Mesothelial cell of epicardium (in vitro differentiated cells): ENCODE data around the gene ANKRD45. TPM values are rescaled to one million over a fixed set of nuclear protein-coding genes. Genes with fewer than 3 reads are reported as not detected.
"Not testable (repeated sequence)": the region's sequence is repeated elsewhere in the genome, so short reads cannot be mapped to it uniquely, and the experiment has no call there.

Source experiments
- DNase-seq, 2 experiments: peaks; one replicate each; pipeline ENCODE4 v3.0.0; 2021; ENCODE audit warnings: low spot score in 2 of 2; ENCODE audit not compliant: unreplicated experiment in 2 of 2
- H3K27ac Mint-ChIP-seq: 2 replicates; pipeline ENCODE4 v1.8.0; 2021; ENCODE audit warnings: mixed read lengths
- H3K27me3 Mint-ChIP-seq: 2 replicates; pipeline ENCODE4 v1.8.0; 2021; ENCODE audit warnings: low read depth, mixed read lengths
- H3K36me3 Mint-ChIP-seq: 2 replicates; pipeline ENCODE4 v1.8.0; 2021; ENCODE audit warnings: mixed read lengths
- H3K4me1 Mint-ChIP-seq: 2 replicates; pipeline ENCODE4 v1.8.0; 2021; ENCODE audit warnings: mixed read lengths
- H3K4me3 Mint-ChIP-seq: 2 replicates; pipeline ENCODE4 v1.8.0; 2021; ENCODE audit warnings: mild to moderate bottlenecking, moderate library complexity, mixed read lengths
- H3K9me3 Mint-ChIP-seq: 2 replicates; pipeline ENCODE4 v1.8.0; 2021; ENCODE audit warnings: mixed read lengths
- CTCF ChIP-seq: fragments of 200-600 bp; sonication (generic); IDR thresholded peaks from one replicate; pipeline ENCODE4 v1.5.0; 2021; ENCODE audit warnings: antibody characterized with exemption; ENCODE audit not compliant: unreplicated experiment
- total RNA-seq: library from RNA; stranded (reverse); gene quantifications from 3 replicates; pipeline ENCODE4 v1.2.1, GENCODE V29; 2021

ANKRD45 gene
- total RNA-seq, 1 donor from 2014 or later, result 0.60 TPM

DNA sequence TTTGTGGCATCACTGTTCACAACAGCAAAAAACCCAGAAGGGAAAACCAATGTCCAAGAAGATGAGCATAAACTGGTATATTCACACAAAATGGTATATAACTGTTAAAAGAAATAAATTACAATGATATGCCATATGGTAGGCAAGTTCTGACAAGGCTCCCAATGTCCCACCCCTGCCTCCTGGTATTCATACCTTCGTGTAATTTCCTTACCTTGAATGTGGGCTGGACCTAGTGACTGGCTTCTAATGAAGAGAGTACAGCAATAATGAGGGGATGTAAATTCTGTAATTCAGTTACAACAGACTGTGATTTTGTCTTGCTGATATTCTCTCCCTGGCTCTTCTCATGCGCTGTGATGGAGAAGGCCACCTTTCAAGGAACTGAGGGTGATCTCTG, 9.3 kb downstream of the ANKRD45 start:
- DNase-seq, result no peak
- Mint-ChIP-seq H3K9me3 (peaks cover 8% of the 10 kb centered on the region), H3K27ac (no peak overlapping the region), H3K27me3 (no peaks in the 10 kb centered on the region), H3K4me1 (no peaks in the 10 kb centered on the region), H3K36me3 (no peaks in the 10 kb centered on the region), H3K4me3 (no peak overlapping the region)
- no peak for TF ChIP-seq CTCF

GRCh38 chr1:173648880-173649605, 20.6 kb downstream of the ANKRD45 start:
- TF ChIP-seq CTCF, result no peak
- no peak for DNase-seq
- Mint-ChIP-seq H3K36me3 (no peaks in the 10 kb centered on the region), H3K27me3 (peaks cover 5% of the 10 kb centered on the region), H3K9me3 (peaks cover 16% of the 10 kb centered on the region), H3K4me3 (no peak overlapping the region), H3K4me1 (no peaks in the 10 kb centered on the region), H3K27ac (no peak overlapping the region)

GRCh38 chr1:173646656-173647055, 23.0 kb downstream of the ANKRD45 start:
- H3K4me3 Mint-ChIP-seq, result no peak overlapping the region
- H3K36me3 Mint-ChIP-seq, result no peaks in the 10 kb centered on the region
- H3K27me3 Mint-ChIP-seq, result peaks cover 4% of the 10 kb centered on the region
- H3K27ac Mint-ChIP-seq, result no peak overlapping the region
- no peak for TF ChIP-seq CTCF
- H3K4me1 Mint-ChIP-seq, result no peaks in the 10 kb centered on the region
- H3K9me3 Mint-ChIP-seq, result peaks cover 8% of the 10 kb centered on the region
- no peak for DNase-seq

DNA sequence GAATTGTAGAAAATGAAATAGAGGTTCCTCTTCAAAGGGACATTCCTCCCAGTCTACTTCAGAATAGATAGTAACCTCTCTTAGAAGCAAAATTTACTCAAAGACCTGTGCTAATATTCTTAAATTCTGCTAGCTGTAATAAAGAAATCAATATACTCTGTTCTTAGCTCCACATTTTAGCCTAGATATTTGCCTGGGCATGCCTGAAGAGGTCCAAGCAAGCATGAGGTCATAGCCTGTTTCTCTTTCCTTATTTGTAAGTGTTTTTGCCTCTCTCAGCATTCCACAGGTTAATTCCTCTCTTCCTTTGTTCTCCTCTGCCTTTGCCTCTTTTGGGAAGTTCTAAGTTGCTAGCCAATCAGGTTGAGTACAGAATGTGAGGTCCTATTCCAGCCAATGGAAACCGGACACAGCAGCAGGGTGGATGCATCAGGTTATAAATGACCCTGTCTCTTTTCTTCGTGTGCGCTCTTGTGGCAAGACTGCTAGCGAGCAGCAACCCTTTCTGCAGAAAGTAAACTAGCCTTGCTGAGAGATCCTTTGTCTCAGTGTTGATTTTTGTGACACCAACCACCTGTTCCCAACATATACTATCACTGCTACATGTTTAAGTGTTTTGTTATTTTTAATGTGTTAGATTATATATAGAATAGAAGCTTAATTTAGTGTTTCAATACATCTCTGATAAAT, 27.1 kb downstream of the ANKRD45 start:
- H3K9me3 Mint-ChIP-seq, H3K4me3 Mint-ChIP-seq, DNase-seq, H3K27ac Mint-ChIP-seq, H3K27me3 Mint-ChIP-seq, H3K36me3 Mint-ChIP-seq, H3K4me1 Mint-ChIP-seq: not testable (repeated sequence)

GRCh38 chr1:173639102-173639501, 30.5 kb downstream of the ANKRD45 start:
- H3K4me3 Mint-ChIP-seq, result no peak overlapping the region
- H3K36me3 Mint-ChIP-seq, result no peaks in the 10 kb centered on the region
- H3K9me3 Mint-ChIP-seq, result peaks cover 17% of the 10 kb centered on the region

More at GRCh38 chr1:173639102-173639501, 30.5 kb downstream of the ANKRD45 start:
- H3K27ac Mint-ChIP-seq, result no peak overlapping the region
- TF ChIP-seq CTCF, result no peak
- no peaks in the 10 kb centered on the region for H3K4me1 Mint-ChIP-seq
- no peak for DNase-seq
- H3K27me3 Mint-ChIP-seq, result no peaks in the 10 kb centered on the region
